HG03460 (cell line): ENCODE measurements around the gene TMEM242.
A peak's percentile ranks its signal among the peaks of the same experiment; 100 is the strongest.
"Not testable (repeated sequence)": the region's sequence is repeated elsewhere in the genome, so short reads cannot be mapped to it uniquely, and the experiment has no call there.

ENCODE experiments used
- ATAC-seq: cut with Tn5 transposase; IDR thresholded peaks from one replicate; pipeline ENCODE4 v1.9.1; 2021; ENCODE audit not compliant: unreplicated experiment

Gene TMEM242

GRCh38 chr6:157325069-157325805 lies 1.9 kb upstream of the TMEM242 start:
- ATAC-seq: no peak

- ATAC-seq: peak; percentile 22
Observed at GRCh38 chr6:157323966-157324300, 614 bp upstream of the TMEM242 start.

GRCh38 chr6:157322792-157323254 lies 496 bp downstream of the TMEM242 start:
- no peak for ATAC-seq

GRCh38 chr6:157316871-157317814 lies 6.2 kb downstream of the TMEM242 start:
- ATAC-seq: no peak

- ATAC-seq: peak; percentile 70
Observed at GRCh38 chr6:157314705-157315321, 8.5 kb downstream of the TMEM242 start.

- no peak for ATAC-seq
Observed at GRCh38 chr6:157313531-157314467, 9.5 kb downstream of the TMEM242 start.

- no peak for ATAC-seq
Observed at GRCh38 chr6:157312757-157313156, 10.6 kb downstream of the TMEM242 start.

GRCh38 chr6:157310693-157311092 lies 12.6 kb downstream of the TMEM242 start:
- ATAC-seq: not testable (repeated sequence)

- no peak for ATAC-seq
Observed at GRCh38 chr6:157307661-157308060, 15.7 kb downstream of the TMEM242 start.

- no peak for ATAC-seq
Observed at GRCh38 chr6:157305670-157306653, 17.4 kb downstream of the TMEM242 start.

GRCh38 chr6:157304899-157305663 lies 18.2 kb downstream of the TMEM242 start:
- no peak for ATAC-seq

GRCh38 chr6:157302736-157303135 lies 20.6 kb downstream of the TMEM242 start:
- no peak for ATAC-seq

- no peak for ATAC-seq
Observed at GRCh38 chr6:157300436-157300835, 22.9 kb downstream of the TMEM242 start.

- ATAC-seq: no peak
Observed at GRCh38 chr6:157300006-157300405, 23.3 kb downstream of the TMEM242 start.

GRCh38 chr6:157298216-157298724 lies 25.0 kb downstream of the TMEM242 start:
- ATAC-seq: no peak

GRCh38 chr6:157294654-157295053 lies 28.7 kb downstream of the TMEM242 start:
- ATAC-seq: no peak

GRCh38 chr6:157293780-157294179 lies 29.5 kb downstream of the TMEM242 start:
- ATAC-seq: no peak

GRCh38 chr6:157292202-157292601 lies 31.1 kb downstream of the TMEM242 start:
- ATAC-seq: no peak
